Hepatocyte (in vitro differentiated cells): ENCODE data around the gene HERC2. TPM values are rescaled to one million over a fixed set of nuclear protein-coding genes. Genes with fewer than 3 reads are reported as not detected.

Experiments
- DNase-seq: peaks from one replicate; pipeline ENCODE4 v3.0.0-alpha.2; 2016; ENCODE audit warnings: low spot score
- H2AFZ ChIP-seq: fragments of 200-600 bp; sonication (generic); 2 replicates; pipeline ENCODE4 v1.6.0; 2016; ENCODE audit warnings: antibody characterized with exemption, mild to moderate bottlenecking
- H3K27ac ChIP-seq: fragments of 200-600 bp; sonication (generic); 2 replicates; pipeline ENCODE4 v1.5.1; 2016; ENCODE audit warnings: mild to moderate bottlenecking
- H3K27me3 ChIP-seq: fragments of 200-600 bp; sonication (generic); 2 replicates; pipeline ENCODE4 v1.6.1; 2016
- H3K36me3 ChIP-seq: fragments of 200-600 bp; sonication (generic); replicated peaks from 2 replicates; pipeline ENCODE4 v1.5.1; 2016; ENCODE audit warnings: low read depth; ENCODE audit not compliant: insufficient read depth
- H3K4me1 ChIP-seq: fragments of 200-600 bp; sonication (generic); 2 replicates; pipeline ENCODE4 v1.5.1; 2016; ENCODE audit warnings: mild to moderate bottlenecking, moderate library complexity; ENCODE audit not compliant: insufficient read depth
- H3K4me2 ChIP-seq: fragments of 200-600 bp; sonication (generic); 2 replicates; pipeline ENCODE4 v1.6.0; 2016
- H3K4me3 ChIP-seq: fragments of 200-600 bp; sonication (generic); 2 replicates; pipeline ENCODE4 v1.5.1; 2016; ENCODE audit warnings: mild to moderate bottlenecking
- H3K79me2 ChIP-seq: fragments of 200-600 bp; sonication (generic); 2 replicates; pipeline ENCODE4 v1.6.0; 2017; ENCODE audit warnings: mild to moderate bottlenecking
- H3K9me2 ChIP-seq: fragments of 200-600 bp; sonication (generic); replicated peaks from 2 replicates; pipeline ENCODE4 v1.6.0; 2017; ENCODE audit warnings: mild to moderate bottlenecking; ENCODE audit not compliant: insufficient read depth
- H3K9me3 ChIP-seq: fragments of 200-600 bp; sonication (generic); 2 replicates; pipeline ENCODE4 v1.5.1; 2016; ENCODE audit warnings: low read depth, mild to moderate bottlenecking
- H4K20me1 ChIP-seq: fragments of 200-600 bp; sonication (generic); 2 replicates; pipeline ENCODE4 v1.6.0; 2016; ENCODE audit warnings: mild to moderate bottlenecking; ENCODE audit not compliant: insufficient read depth, poor library complexity, severe bottlenecking
- CTCF ChIP-seq: fragments of 200-600 bp; sonication (generic); IDR thresholded peaks from 2 replicates; pipeline ENCODE4 v1.5.1; 2016; ENCODE audit warnings: antibody characterized with exemption, mild to moderate bottlenecking; ENCODE audit not compliant: poor library complexity
- EZH2 ChIP-seq: fragments of 200-600 bp; sonication (generic); IDR thresholded peaks from 2 replicates; pipeline ENCODE4 v1.6.1; 2016; ENCODE audit warnings: antibody characterized with exemption, mild to moderate bottlenecking, borderline replicate concordance
- EZH2phosphoT487 ChIP-seq: fragments of 200-600 bp; sonication (generic); IDR thresholded peaks from one replicate; pipeline ENCODE4 v1.6.1; 2018; ENCODE audit warnings: antibody characterized with exemption, mild to moderate bottlenecking, low read depth, moderate library complexity; ENCODE audit not compliant: unreplicated experiment, severe bottlenecking
- WGBS: methylation state at CpG from one replicate; pipeline ENCODE4 v1.1.6; 2016; ENCODE audit warnings: low lambda C conversion rate; ENCODE audit errors: missing lambda C conversion rate; 5-methylcytosine and 5-hydroxymethylcytosine counted together
- polyA plus RNA-seq: library from polyadenylated mRNA; unstranded; fragments of >200 nt; fragmentation: Nextera tagmentation; extraction: Ambion mirVana; gene quantifications from 2 replicates; pipeline ENCODE4 v1.2.1, GENCODE V29; 2016
- total RNA-seq: library from RNA; depleted of rRNA; stranded (reverse); fragments of >200 nt; gene quantifications from 2 replicates; pipeline ENCODE4 v1.2.3, GENCODE V29; 2014

The HERC2 gene
- total and polyA plus RNA-seq, 2 experiments from 2014 or later, result 30.2 to 57.4 TPM

GRCh38 chr15:28133281-28133680 is 188.7 kb downstream of the HERC2 start:
- Histone ChIP-seq H3K9me2 (no peaks in the 10 kb centered on the region), H3K9me3 (no peaks in the 10 kb centered on the region), H4K20me1 (no peaks in the 10 kb centered on the region), H3K79me2 (no peaks in the 10 kb centered on the region), H3K4me2 (no peak overlapping the region), H3K27me3 (no peaks in the 10 kb centered on the region), H3K4me1 (no peaks in the 10 kb centered on the region), H3K27ac (no peak overlapping the region), H2AFZ (no peak overlapping the region), H3K4me3 (no peak overlapping the region), H3K36me3 (no peaks in the 10 kb centered on the region)
- DNase-seq, result no peak
- TF ChIP-seq EZH2phosphoT487 (no peak), CTCF (no peak), EZH2 (no peak)

- no peaks in the 10 kb centered on the region for H3K79me2 ChIP-seq
- H3K27ac ChIP-seq, result no peak overlapping the region
- H3K4me3 ChIP-seq, result no peak overlapping the region
- no peaks in the 10 kb centered on the region for H3K9me3 ChIP-seq
- no peaks in the 10 kb centered on the region for H4K20me1 ChIP-seq
- H3K4me2 ChIP-seq, result no peak overlapping the region
- H3K36me3 ChIP-seq, result no peaks in the 10 kb centered on the region
- no peak overlapping the region for H2AFZ ChIP-seq
- H3K4me1 ChIP-seq, result no peaks in the 10 kb centered on the region
- 90% methylated on average over 21 of the region's 21 CpGs for WGBS
- H3K9me2 ChIP-seq, result no peaks in the 10 kb centered on the region
- H3K27me3 ChIP-seq, result no peaks in the 10 kb centered on the region
- TF ChIP-seq EZH2phosphoT487, result no peak
- TF ChIP-seq EZH2, result no peak
- TF ChIP-seq CTCF, result no peak
- no peak for DNase-seq
Measured at GRCh38 chr15:28132524-28133275, 189.3 kb downstream of the HERC2 start.

- Histone ChIP-seq H3K36me3 (no peaks in the 10 kb centered on the region), H3K9me2 (no peaks in the 10 kb centered on the region), H3K79me2 (no peaks in the 10 kb centered on the region), H3K4me3 (no peak overlapping the region), H3K9me3 (no peaks in the 10 kb centered on the region), H3K27ac (no peak overlapping the region), H3K27me3 (no peaks in the 10 kb centered on the region), H2AFZ (no peak overlapping the region), H3K4me1 (no peaks in the 10 kb centered on the region), H4K20me1 (no peaks in the 10 kb centered on the region), H3K4me2 (no peak overlapping the region)
- TF ChIP-seq EZH2phosphoT487, result no peak
- no peak for TF ChIP-seq EZH2
- no peak for TF ChIP-seq CTCF
- no peak for DNase-seq
- WGBS, result 90% methylated on average over 13 of the region's 13 CpGs
Measured at GRCh38 chr15:28131946-28132345, 190.0 kb downstream of the HERC2 start.

- TF ChIP-seq EZH2phosphoT487 (no peak), CTCF (no peak), EZH2 (no peak)
- Histone ChIP-seq H3K36me3 (no peaks in the 10 kb centered on the region), H3K4me1 (no peaks in the 10 kb centered on the region), H4K20me1 (no peaks in the 10 kb centered on the region), H3K4me3 (no peak overlapping the region), H3K9me2 (no peaks in the 10 kb centered on the region), H3K79me2 (no peaks in the 10 kb centered on the region), H3K9me3 (no peaks in the 10 kb centered on the region), H3K27me3 (no peaks in the 10 kb centered on the region), H2AFZ (no peak overlapping the region), H3K27ac (no peak overlapping the region), H3K4me2 (no peak overlapping the region)
- 97% methylated on average over 13 of the region's 13 CpGs for WGBS
- DNase-seq, result no peak
Measured at GRCh38 chr15:28131400-28131799, 190.6 kb downstream of the HERC2 start.
